Breast epithelium (tissue), 4 donors: ENCODE measurements around the gene SOS1. TPM values are rescaled to one million over a fixed set of nuclear protein-coding genes. Genes with fewer than 3 reads are reported as not detected.
"Not testable (repeated sequence)": the region's sequence is repeated elsewhere in the genome, so short reads cannot be mapped to it uniquely, and the experiment has no call there.

ENCODE experiments used
- DNase-seq, 2 donors: peaks; one replicate each; pipeline ENCODE4 v3.0.0-alpha.2; 2019; ENCODE audit warnings: low spot score in 2 of 2
- H3K27ac ChIP-seq, 2 donors: fragments of 200-600 bp; sonication (generic) in 1 of 2; one replicate each; pipeline ENCODE4 v1.5.1; 2016 to 2019; ENCODE audit warnings: mild to moderate bottlenecking in 1 of 2
- H3K27me3 ChIP-seq, 2 donors: fragments of 200-600 bp; sonication (generic) in 1 of 2; one replicate each; pipeline versions ENCODE4 v1.5.1 to v1.6.0; 2017 to 2019; ENCODE audit warnings: control low read depth in 1 of 2, mild to moderate bottlenecking in 1 of 2
- H3K36me3 ChIP-seq: fragments of 200-600 bp; one replicate; pipeline ENCODE4 v1.5.1; 2019
- H3K4me1 ChIP-seq, 2 donors: fragments of 200-600 bp; sonication (generic); one replicate each; pipeline ENCODE4 v1.5.1; 2016 to 2019; ENCODE audit warnings: control low read depth in 1 of 2
- H3K4me3 ChIP-seq, 3 donors: fragments of 200-600 bp; sonication (generic); 1 replicate in 2 of 3; 2 replicates in 1 of 3; pipeline ENCODE4 v1.5.1; 2016 to 2019; ENCODE audit warnings: mild to moderate bottlenecking in 3 of 3, moderate library complexity in 2 of 3
- H3K9me3 ChIP-seq, 2 donors: fragments of 200-600 bp; sonication (generic) in 1 of 2; one replicate each; pipeline ENCODE4 v1.5.1; 2016 to 2019; ENCODE audit warnings: control low read depth in 1 of 2
- CTCF ChIP-seq, 3 donors: fragments of 450-650 bp; IDR thresholded peaks; one replicate each; pipeline ENCODE4 v1.5.1; 2016 to 2017; ENCODE audit warnings: antibody characterized with exemption in 3 of 3, mild to moderate bottlenecking in 3 of 3, moderate library complexity in 3 of 3
- POLR2A ChIP-seq: fragments of 450-650 bp; IDR thresholded peaks from one replicate; pipeline ENCODE4 v1.6.1; 2016; ENCODE audit warnings: antibody characterized with exemption, mild to moderate bottlenecking, moderate library complexity
- POLR2AphosphoS5 ChIP-seq, 3 donors: sonication (generic); formaldehyde crosslinking; IDR thresholded peaks; one replicate each; pipeline ENCODE4 v1.6.1; 2017; ENCODE audit warnings: antibody characterized with exemption in 3 of 3
- intact Hi-C: fragments of 100-400 bp; cut with DNase I; formaldehyde crosslinking; loops from one replicate; pipeline ENCODE4 v1.15.1; 2023; ENCODE audit warnings: low total_unique reads
- total RNA-seq, 3 donors: library from RNA; depleted of rRNA; stranded (reverse); fragments of >200 nt; gene quantifications; one replicate each; pipeline ENCODE4 v1.1.0, GENCODE V29; 2016

SOS1 gene
- total RNA-seq, 3 donors from 2014 or later: 33.4 to 49.0 (median 37.0) TPM

GRCh38 chr2:39156846-39157245 lies 36.0 kb upstream of the SOS1 start:
- Histone ChIP-seq H3K4me3 (no peak overlapping the region), H3K9me3 (no peaks in the 10 kb centered on the region), H3K36me3 (no peaks in the 10 kb centered on the region), H3K27me3 (no peaks in the 10 kb centered on the region), H3K27ac (no peak overlapping the region), H3K4me1 (no peaks in the 10 kb centered on the region)
- no peak for DNase-seq
- intact Hi-C loops: no loop called here
- no peak for TF ChIP-seq POLR2A
- no peak for TF ChIP-seq POLR2AphosphoS5 (IDR thresholded peaks at IDR 0.05)
- no peak for TF ChIP-seq CTCF (IDR thresholded peaks at IDR 0.05)

- H3K27ac ChIP-seq: no peak overlapping the region
Observed at GRCh38 chr2:39156107-39156506, 35.3 kb upstream of the SOS1 start.

GRCh38 chr2:39155573-39155972 lies 34.7 kb upstream of the SOS1 start:
- intact Hi-C loops, H3K4me3 ChIP-seq, DNase-seq, H3K4me1 ChIP-seq, H3K9me3 ChIP-seq, H3K27me3 ChIP-seq, H3K27ac ChIP-seq, H3K36me3 ChIP-seq: not testable (repeated sequence)

More at GRCh38 chr2:39156107-39156506, 35.3 kb upstream of the SOS1 start:
- Histone ChIP-seq H3K4me3 (no peak overlapping the region), H3K4me1 (no peaks in the 10 kb centered on the region), H3K36me3 (no peaks in the 10 kb centered on the region), H3K9me3 (no peaks in the 10 kb centered on the region), H3K27me3 (no peaks in the 10 kb centered on the region)
- DNase-seq: no peak
- intact Hi-C loops: no loop called here
- no peak for TF ChIP-seq CTCF (IDR thresholded peaks at IDR 0.05)
- no peak for TF ChIP-seq POLR2AphosphoS5 (IDR thresholded peaks at IDR 0.05)
- no peak for TF ChIP-seq POLR2A

GRCh38 chr2:39154944-39155343 lies 34.1 kb upstream of the SOS1 start:
- no peaks in the 10 kb centered on the region for H3K9me3 ChIP-seq
- DNase-seq: no peak
- no peaks in the 10 kb centered on the region for H3K36me3 ChIP-seq
- H3K27me3 ChIP-seq: no peaks in the 10 kb centered on the region
- H3K27ac ChIP-seq: no peak overlapping the region
- no peaks in the 10 kb centered on the region for H3K4me1 ChIP-seq
- TF ChIP-seq CTCF (IDR thresholded peaks at IDR 0.05): no peak
- TF ChIP-seq POLR2A: no peak
- H3K4me3 ChIP-seq: no peak overlapping the region
- intact Hi-C loops: no loop called here

GRCh38 chr2:39153312-39153711 lies 32.5 kb upstream of the SOS1 start:
- no peaks in the 10 kb centered on the region for H3K4me1 ChIP-seq
- DNase-seq: no peak
- no peaks in the 10 kb centered on the region for H3K27me3 ChIP-seq
- intact Hi-C loops: no loop called here
- no peak overlapping the region for H3K4me3 ChIP-seq
- H3K36me3 ChIP-seq: no peaks in the 10 kb centered on the region
- H3K9me3 ChIP-seq: no peaks in the 10 kb centered on the region
- no peak for TF ChIP-seq POLR2AphosphoS5 (IDR thresholded peaks at IDR 0.05)
- no peak for TF ChIP-seq POLR2A
- no peak for TF ChIP-seq CTCF (IDR thresholded peaks at IDR 0.05)
- H3K27ac ChIP-seq: peak overlapping the region in 1 of 2 donors; percentile 17

- Histone ChIP-seq H3K27ac (no peak overlapping the region), H3K9me3 (no peaks in the 10 kb centered on the region), H3K36me3 (no peaks in the 10 kb centered on the region), H3K4me1 (no peaks in the 10 kb centered on the region), H3K27me3 (no peaks in the 10 kb centered on the region), H3K4me3 (no peak overlapping the region)
- no peak for TF ChIP-seq CTCF (IDR thresholded peaks at IDR 0.05)
- TF ChIP-seq POLR2AphosphoS5 (IDR thresholded peaks at IDR 0.05): no peak
- no peak for TF ChIP-seq POLR2A
- intact Hi-C loops: no loop called here
- DNase-seq: no peak
Observed at GRCh38 chr2:39152504-39152903, 31.7 kb upstream of the SOS1 start.
